ENCODE data around the gene FGF22. TPM values are rescaled to one million over a fixed set of nuclear protein-coding genes. Genes with fewer than 3 reads are reported as not detected.

Gene FGF22
- total and polyA plus RNA-seq, 2 of the 13 experiments (the other 11 are each of a cell fraction or from before 2014, with no cell fraction given) = 0.24 TPM; not detected in 1

DNA sequence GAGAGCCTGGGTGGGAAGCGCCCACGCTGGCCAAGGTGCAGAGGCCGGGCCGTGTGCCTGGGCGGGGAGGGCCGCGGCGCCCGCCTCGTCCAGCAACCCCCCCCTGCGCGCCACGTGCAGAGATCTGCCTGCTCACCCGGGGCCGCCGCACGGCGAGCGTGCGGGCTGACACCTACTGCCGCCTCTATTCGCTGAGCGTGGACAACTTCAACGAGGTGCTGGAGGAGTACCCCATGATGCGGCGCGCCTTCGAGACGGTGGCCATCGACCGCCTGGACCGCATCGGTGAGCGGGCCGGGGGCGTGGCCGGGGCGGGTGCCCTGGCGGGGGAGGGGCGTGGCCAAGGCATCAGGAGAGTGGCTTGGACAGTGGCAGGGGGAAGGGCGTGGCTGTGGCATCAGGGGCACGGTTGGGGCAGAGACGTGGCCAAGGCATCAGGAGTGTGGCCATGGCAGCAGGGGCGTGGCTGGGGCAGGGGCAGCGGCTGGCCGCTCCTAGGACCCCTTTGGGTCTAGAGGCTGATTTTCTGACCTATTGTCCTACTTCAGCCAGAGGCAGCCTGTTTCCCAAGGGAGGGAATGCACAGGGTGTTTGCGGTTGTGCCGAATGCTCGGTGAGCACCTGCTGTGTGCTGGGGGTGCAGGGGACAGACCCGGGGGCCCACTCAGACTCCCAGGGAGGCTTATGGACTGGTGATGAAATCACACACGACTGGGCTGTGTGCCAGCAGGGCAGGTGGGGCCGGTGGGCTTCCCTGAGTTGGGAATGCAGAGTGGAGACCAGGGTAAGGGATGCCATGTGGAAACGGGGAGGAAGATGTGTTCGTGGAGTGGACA, 25.7 kb upstream of the FGF22 start:
- H3K79me2 ChIP-seq (ENCODE audit: insufficient read depth, low read length) = no peaks in the 10 kb centered on the region
- H3K36me3 ChIP-seq (replicated peaks in 1 of 2; ENCODE audit: control insufficient read depth in 1 of 2, insufficient read depth in 2 of 2, low read length in 2 of 2) = peaks cover 9 to 16% of the 10 kb centered on the region in 2 experiments; a peak in 4 of 5 replicates
- no peak overlapping the region for H3K4me3 ChIP-seq (replicated peaks in 1 of 3; ENCODE audit: insufficient read depth in 1 of 3, low read depth in 2 of 3, low read length in 3 of 3)
- intact Hi-C loops (cut with micrococcal nuclease; ENCODE audit: unreplicated experiment) (no loop called here), in situ Hi-C loops (cut with HindIII; ENCODE audit: extremely low pct_ligation_motif_present, low pct_unique_long_range_greater_than_20kb) (no loop called here)
- ATAC-seq = no peak
- H3K27ac ChIP-seq (ENCODE audit: extremely low read length, insufficient read depth, low read length) = no peak overlapping the region
- ChIA-PET CTCF (ENCODE audit: low intra/inter-chr PET ratio, low total read pairs) (no interaction called here), POLR2A (no interaction called here)
- no peak overlapping the region for H3K4me2 ChIP-seq (ENCODE audit: low read depth, low read length)
- WGBS (ENCODE audit: low lambda C conversion rate) = 95% methylated on average over 26 of the region's 54 CpGs
- peak; percentile 50 for TF ChIP-seq AGO2 (optimal IDR thresholded peaks at IDR 0.05; ENCODE audit: low read depth, low read length)
- TF ChIP-seq, protein P1, sequence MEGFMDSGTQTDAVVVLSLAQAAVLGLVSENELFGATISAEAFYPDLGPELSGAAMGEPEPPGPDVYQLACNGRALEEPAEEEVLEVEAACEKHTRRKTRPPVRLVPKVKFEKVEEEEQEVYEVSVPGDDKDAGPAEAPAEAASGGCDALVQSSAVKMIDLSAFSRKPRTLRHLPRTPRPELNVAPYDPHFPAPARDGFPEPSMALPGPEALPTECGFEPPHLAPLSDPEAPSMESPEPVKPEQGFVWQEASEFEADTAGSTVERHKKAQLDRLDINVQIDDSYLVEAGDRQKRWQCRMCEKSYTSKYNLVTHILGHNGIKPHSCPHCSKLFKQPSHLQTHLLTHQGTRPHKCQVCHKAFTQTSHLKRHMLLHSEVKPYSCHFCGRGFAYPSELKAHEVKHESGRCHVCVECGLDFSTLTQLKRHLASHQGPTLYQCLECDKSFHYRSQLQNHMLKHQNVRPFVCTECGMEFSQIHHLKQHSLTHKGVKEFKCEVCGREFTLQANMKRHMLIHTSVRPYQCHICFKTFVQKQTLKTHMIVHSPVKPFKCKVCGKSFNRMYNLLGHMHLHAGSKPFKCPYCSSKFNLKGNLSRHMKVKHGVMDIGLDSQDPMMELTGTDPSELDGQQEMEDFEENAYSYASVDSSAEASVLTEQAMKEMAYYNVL (CRISPR knock-in tag; IDR thresholded peaks at IDR 0.05; ENCODE audit: borderline replicate concordance) = no peak
- no peak for DNase-seq (ENCODE audit: low spot score)
- no peaks in the 10 kb centered on the region for H3K9me3 ChIP-seq (ENCODE audit: low read length)
- FAIRE-seq = no peak
- H3K27me3 ChIP-seq (ENCODE audit: control insufficient read depth in 1 of 2, insufficient read depth in 2 of 2, low read length in 2 of 2) = no peaks in the 10 kb centered on the region
- no peak overlapping the region for H3K9ac ChIP-seq (ENCODE audit: insufficient read depth, low read depth, low read length)
- no peaks in the 10 kb centered on the region for H3K4me1 ChIP-seq (ENCODE audit: insufficient read depth, low read length)
- no peaks in the 10 kb centered on the region for H4K20me1 ChIP-seq (ENCODE audit: insufficient read depth, low read length)
- no peak overlapping the region for H2AFZ ChIP-seq (ENCODE audit: low read length)
- no TSS peak for BruUV-seq (replicated peaks)

DNA sequence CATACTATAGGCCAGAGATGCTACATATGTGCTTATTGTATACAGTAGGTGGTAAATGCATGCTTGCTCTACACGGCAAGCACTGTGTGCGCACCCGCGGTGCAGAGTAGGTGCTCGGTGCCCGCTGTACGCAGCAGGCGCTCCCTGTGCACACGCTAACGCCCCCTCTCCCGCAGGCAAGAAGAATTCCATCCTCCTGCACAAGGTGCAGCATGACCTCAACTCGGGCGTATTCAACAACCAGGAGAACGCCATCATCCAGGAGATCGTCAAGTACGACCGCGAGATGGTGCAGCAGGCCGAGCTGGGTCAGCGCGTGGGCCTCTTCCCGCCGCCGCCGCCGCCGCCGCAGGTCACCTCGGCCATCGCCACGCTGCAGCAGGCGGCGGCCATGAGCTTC, 24.1 kb upstream of the FGF22 start:
- WGBS (ENCODE audit: low lambda C conversion rate) = 97% methylated on average over 33 of the region's 33 CpGs
- DNase-seq (ENCODE audit: low spot score) (no peak), ATAC-seq (no peak), FAIRE-seq (no peak)
- Histone ChIP-seq H3K79me2 (ENCODE audit: insufficient read depth, low read length) (no peaks in the 10 kb centered on the region), H3K27me3 (ENCODE audit: control insufficient read depth in 1 of 2, insufficient read depth in 2 of 2, low read length in 2 of 2) (no peaks in the 10 kb centered on the region), H3K27ac (ENCODE audit: extremely low read length, insufficient read depth, low read length) (no peak overlapping the region), H3K4me2 (ENCODE audit: low read depth, low read length) (no peak overlapping the region), H2AFZ (ENCODE audit: low read length) (no peak overlapping the region), H3K4me3 (replicated peaks in 1 of 3; ENCODE audit: insufficient read depth in 1 of 3, low read depth in 2 of 3, low read length in 3 of 3) (no peak overlapping the region), H3K36me3 (replicated peaks in 1 of 2; ENCODE audit: control insufficient read depth in 1 of 2, insufficient read depth in 2 of 2, low read length in 2 of 2) (peaks cover 9 to 25% of the 10 kb centered on the region in 2 experiments; a peak in 4 of 5 replicates), H3K4me1 (ENCODE audit: insufficient read depth, low read length) (no peaks in the 10 kb centered on the region), H3K9me3 (ENCODE audit: low read length) (no peaks in the 10 kb centered on the region), H3K9ac (ENCODE audit: insufficient read depth, low read depth, low read length) (no peak overlapping the region), H4K20me1 (ENCODE audit: insufficient read depth, low read length) (no peaks in the 10 kb centered on the region)
- in situ Hi-C loops (cut with HindIII; ENCODE audit: extremely low pct_ligation_motif_present, low pct_unique_long_range_greater_than_20kb) (no loop called here), intact Hi-C loops (cut with micrococcal nuclease; ENCODE audit: unreplicated experiment) (no loop called here)
- ChIA-PET CTCF (ENCODE audit: low intra/inter-chr PET ratio, low total read pairs) (no interaction called here), POLR2A (no interaction called here)
- BruUV-seq (replicated peaks) = no TSS peak
- TF ChIP-seq PAX8 (CRISPR knock-in tag; IDR thresholded peaks at IDR 0.05; ENCODE audit: borderline replicate concordance) (no peak), ZKSCAN8 (CRISPR knock-in tag; IDR thresholded peaks at IDR 0.05; ENCODE audit: borderline replicate concordance) (peak; percentile 98), HOXA3 (CRISPR knock-in tag; IDR thresholded peaks at IDR 0.05) (peak; percentile 41; the same call in 1 of the 2 replicates), AKAP8 (CRISPR knock-in tag; IDR thresholded peaks at IDR 0.05) (peak; percentile 81), ZNF3 (CRISPR knock-in tag; IDR thresholded peaks at IDR 0.05) (no peak)
- TF ChIP-seq, protein P2, sequence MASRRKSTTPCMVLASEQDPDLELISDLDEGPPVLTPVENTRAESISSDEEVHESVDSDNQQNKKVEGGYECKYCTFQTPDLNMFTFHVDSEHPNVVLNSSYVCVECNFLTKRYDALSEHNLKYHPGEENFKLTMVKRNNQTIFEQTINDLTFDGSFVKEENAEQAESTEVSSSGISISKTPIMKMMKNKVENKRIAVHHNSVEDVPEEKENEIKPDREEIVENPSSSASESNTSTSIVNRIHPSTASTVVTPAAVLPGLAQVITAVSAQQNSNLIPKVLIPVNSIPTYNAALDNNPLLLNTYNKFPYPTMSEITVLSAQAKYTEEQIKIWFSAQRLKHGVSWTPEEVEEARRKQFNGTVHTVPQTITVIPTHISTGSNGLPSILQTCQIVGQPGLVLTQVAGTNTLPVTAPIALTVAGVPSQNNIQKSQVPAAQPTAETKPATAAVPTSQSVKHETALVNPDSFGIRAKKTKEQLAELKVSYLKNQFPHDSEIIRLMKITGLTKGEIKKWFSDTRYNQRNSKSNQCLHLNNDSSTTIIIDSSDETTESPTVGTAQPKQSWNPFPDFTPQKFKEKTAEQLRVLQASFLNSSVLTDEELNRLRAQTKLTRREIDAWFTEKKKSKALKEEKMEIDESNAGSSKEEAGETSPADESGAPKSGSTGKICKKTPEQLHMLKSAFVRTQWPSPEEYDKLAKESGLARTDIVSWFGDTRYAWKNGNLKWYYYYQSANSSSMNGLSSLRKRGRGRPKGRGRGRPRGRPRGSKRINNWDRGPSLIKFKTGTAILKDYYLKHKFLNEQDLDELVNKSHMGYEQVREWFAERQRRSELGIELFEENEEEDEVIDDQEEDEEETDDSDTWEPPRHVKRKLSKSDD (CRISPR knock-in tag; IDR thresholded peaks at IDR 0.05; ENCODE audit: low read depth) = 0 out of 2 replicates have a peak, but pooled peaks have one; percentile 47
- TF ChIP-seq, protein P3, sequence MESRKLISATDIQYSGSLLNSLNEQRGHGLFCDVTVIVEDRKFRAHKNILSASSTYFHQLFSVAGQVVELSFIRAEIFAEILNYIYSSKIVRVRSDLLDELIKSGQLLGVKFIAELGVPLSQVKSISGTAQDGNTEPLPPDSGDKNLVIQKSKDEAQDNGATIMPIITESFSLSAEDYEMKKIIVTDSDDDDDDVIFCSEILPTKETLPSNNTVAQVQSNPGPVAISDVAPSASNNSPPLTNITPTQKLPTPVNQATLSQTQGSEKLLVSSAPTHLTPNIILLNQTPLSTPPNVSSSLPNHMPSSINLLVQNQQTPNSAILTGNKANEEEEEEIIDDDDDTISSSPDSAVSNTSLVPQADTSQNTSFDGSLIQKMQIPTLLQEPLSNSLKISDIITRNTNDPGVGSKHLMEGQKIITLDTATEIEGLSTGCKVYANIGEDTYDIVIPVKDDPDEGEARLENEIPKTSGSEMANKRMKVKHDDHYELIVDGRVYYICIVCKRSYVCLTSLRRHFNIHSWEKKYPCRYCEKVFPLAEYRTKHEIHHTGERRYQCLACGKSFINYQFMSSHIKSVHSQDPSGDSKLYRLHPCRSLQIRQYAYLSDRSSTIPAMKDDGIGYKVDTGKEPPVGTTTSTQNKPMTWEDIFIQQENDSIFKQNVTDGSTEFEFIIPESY (CRISPR knock-in tag; IDR thresholded peaks at IDR 0.05) = peak; percentile 71; the same call in 1 of the 2 replicates
